Liver (tissue), 9 donors: ENCODE results near the gene PHKG1. TPM values are rescaled to one million over a fixed set of nuclear protein-coding genes. Genes with fewer than 3 reads are reported as not detected.

Source experiments
- DNase-seq: peaks from one replicate; pipeline ENCODE4 v3.0.0-alpha.2; 2017; ENCODE audit warnings: low spot score
- H3K27ac ChIP-seq, 2 donors: one replicate each; pipeline ENCODE4 v1.7.0; 2013; ENCODE audit warnings: inconsistent platforms in 2 of 2, low read length in 2 of 2, control low read depth in 1 of 2, low read depth in 1 of 2, mild to moderate bottlenecking in 1 of 2
- H3K27me3 ChIP-seq, 4 donors: one replicate each; pipeline versions ENCODE4 v1.6.1 to v1.7.0; 2013; ENCODE audit warnings: low read length in 3 of 4, inconsistent platforms in 1 of 4, mild to moderate bottlenecking in 1 of 4, moderate library complexity in 1 of 4; ENCODE audit not compliant: control insufficient read depth in 4 of 4, insufficient read depth in 4 of 4
- H3K36me3 ChIP-seq, 4 donors: one replicate each; pipeline versions ENCODE4 v1.6.1 to v1.7.0; 2013; ENCODE audit warnings: low read length in 3 of 4, mild to moderate bottlenecking in 3 of 4, low read depth in 1 of 4, moderate library complexity in 1 of 4; ENCODE audit not compliant: control insufficient read depth in 4 of 4, insufficient read depth in 3 of 4
- H3K4me1 ChIP-seq, 4 donors: one replicate each; pipeline versions ENCODE4 v1.6.1 to v1.7.0; 2013; ENCODE audit warnings: low read length in 3 of 4, mild to moderate bottlenecking in 3 of 4, moderate library complexity in 1 of 4; ENCODE audit not compliant: control insufficient read depth in 4 of 4, insufficient read depth in 4 of 4
- H3K4me3 ChIP-seq, 3 donors: one replicate each; pipeline versions ENCODE4 v1.6.1 to v1.7.0; 2013; ENCODE audit warnings: low read length in 3 of 3, control low read depth in 1 of 3, low read depth in 1 of 3, mild to moderate bottlenecking in 1 of 3
- H3K9ac ChIP-seq, 2 donors: one replicate each; pipeline ENCODE4 v1.7.0; 2013; ENCODE audit warnings: low read length in 2 of 2, mild to moderate bottlenecking in 2 of 2, moderate library complexity in 2 of 2, control low read depth in 1 of 2, low read depth in 1 of 2
- H3K9me3 ChIP-seq, 4 donors: one replicate each; pipeline versions ENCODE4 v1.6.1 to v1.7.0; 2013; ENCODE audit warnings: low read length in 3 of 4; ENCODE audit not compliant: control insufficient read depth in 4 of 4
- EGR1 ChIP-seq, 2 donors: IDR thresholded peaks; 2 replicates each; pipeline ENCODE4 v1.6.1; 2016 to 2018; ENCODE audit warnings: antibody characterized with exemption in 2 of 2, low read depth in 2 of 2
- FOXA1 ChIP-seq: IDR thresholded peaks from 2 replicates; pipeline ENCODE4 v1.6.1; 2016; ENCODE audit warnings: antibody characterized with exemption
- FOXA2 ChIP-seq: IDR thresholded peaks from 2 replicates; pipeline ENCODE4 v1.6.1; 2016; ENCODE audit warnings: antibody characterized with exemption
- GABPA ChIP-seq, 2 donors: IDR thresholded peaks in 1 of 2; conservative IDR thresholded peaks in 1 of 2; 2 replicates each; pipeline ENCODE4 v1.6.1; 2016; ENCODE audit warnings: antibody characterized with exemption in 2 of 2, mild to moderate bottlenecking in 1 of 2, moderate library complexity in 1 of 2
- HNF4A ChIP-seq, 2 donors: conservative IDR thresholded peaks; 2 replicates each; pipeline ENCODE4 v1.6.1; 2016; ENCODE audit warnings: antibody characterized with exemption in 2 of 2, mild to moderate bottlenecking in 2 of 2
- HNF4G ChIP-seq: IDR thresholded peaks from 2 replicates; pipeline ENCODE4 v1.6.1; 2016; ENCODE audit warnings: antibody characterized with exemption
- JUND ChIP-seq, 2 donors: IDR thresholded peaks; 2 replicates each; pipeline ENCODE4 v1.6.1; 2016; ENCODE audit warnings: antibody characterized with exemption in 2 of 2
- NR2F2 ChIP-seq: IDR thresholded peaks from 2 replicates; pipeline ENCODE4 v1.6.1; 2016; ENCODE audit warnings: antibody characterized with exemption
- RAD21 ChIP-seq, 2 donors: IDR thresholded peaks; 2 replicates each; pipeline ENCODE4 v1.6.1; 2016; ENCODE audit warnings: antibody characterized with exemption in 2 of 2, mild to moderate bottlenecking in 2 of 2
- RXRA ChIP-seq, 2 donors: IDR thresholded peaks; 2 replicates each; pipeline ENCODE4 v1.6.1; 2017 to 2018; ENCODE audit warnings: antibody characterized with exemption in 2 of 2, mild to moderate bottlenecking in 1 of 2
- SP1 ChIP-seq: IDR thresholded peaks from 2 replicates; pipeline ENCODE4 v1.6.1; 2018; ENCODE audit warnings: antibody characterized with exemption, mild to moderate bottlenecking
- TAF1 ChIP-seq: conservative IDR thresholded peaks from 2 replicates; pipeline ENCODE4 v1.6.1; 2016; ENCODE audit warnings: antibody characterized with exemption, mild to moderate bottlenecking
- YY1 ChIP-seq: IDR thresholded peaks from 2 replicates; pipeline ENCODE4 v1.6.1; 2016; ENCODE audit warnings: antibody characterized with exemption, mild to moderate bottlenecking
- WGBS: extraction: QIAGEN DNeasy Blood & Tissue Kit; methylation state at CpG from one replicate; pipeline ENCODE4 v1.1.7; 2013; 5-methylcytosine and 5-hydroxymethylcytosine counted together
- polyA plus RNA-seq, 2 donors: library from polyadenylated mRNA; stranded (reverse) in 1 of 2; unstranded in 1 of 2; fragments of 200-250 nt in 1 of 2; fragments of >200 nt in 1 of 2; fragmentation: Nextera tagmentation in 1 of 2; extraction: Ambion mirVana in 1 of 2; gene quantifications; one replicate each; pipeline versions ENCODE4 v1.2.1 to v1.2.3, GENCODE V29; 2013 to 2015
- total RNA-seq, 2 donors: library from RNA; depleted of rRNA; stranded (reverse); fragments of >200 nt; gene quantifications; one replicate each; pipeline ENCODE4 v1.2.3, GENCODE V29; 2014
- TF ChIP-seq, protein P1 (sequence below): IDR thresholded peaks from 2 replicates; pipeline ENCODE4 v1.6.1; 2016; ENCODE audit warnings: antibody characterized with exemption
- TF ChIP-seq, protein P2 (sequence below): IDR thresholded peaks from 2 replicates; pipeline ENCODE4 v1.6.1; 2016; ENCODE audit warnings: antibody characterized with exemption
- TF ChIP-seq, protein P3 (sequence below): IDR thresholded peaks from 2 replicates; pipeline ENCODE4 v1.6.1; 2016; ENCODE audit warnings: antibody characterized with exemption, mild to moderate bottlenecking
- TF ChIP-seq, protein P4 (sequence below): IDR thresholded peaks from 2 replicates; pipeline ENCODE4 v1.6.1; 2016; ENCODE audit warnings: antibody characterized with exemption
- TF ChIP-seq, protein P5 (sequence below): fragments of 150-350 bp; IDR thresholded peaks from 2 replicates; pipeline ENCODE4 v1.5.1; 2017; ENCODE audit warnings: improper control_type of control experiment, low read depth, low read length; ENCODE audit not compliant: missing input control
- donor health status: healthy.
- donor health status: healthy.
- donor health status: healthy.
- donor health status: healthy.
- donor health status: healthy.

The PHKG1 gene
- total and polyA plus RNA-seq, 4 donors, result 0.18 to 1.0 (median 0.24) TPM

DNA sequence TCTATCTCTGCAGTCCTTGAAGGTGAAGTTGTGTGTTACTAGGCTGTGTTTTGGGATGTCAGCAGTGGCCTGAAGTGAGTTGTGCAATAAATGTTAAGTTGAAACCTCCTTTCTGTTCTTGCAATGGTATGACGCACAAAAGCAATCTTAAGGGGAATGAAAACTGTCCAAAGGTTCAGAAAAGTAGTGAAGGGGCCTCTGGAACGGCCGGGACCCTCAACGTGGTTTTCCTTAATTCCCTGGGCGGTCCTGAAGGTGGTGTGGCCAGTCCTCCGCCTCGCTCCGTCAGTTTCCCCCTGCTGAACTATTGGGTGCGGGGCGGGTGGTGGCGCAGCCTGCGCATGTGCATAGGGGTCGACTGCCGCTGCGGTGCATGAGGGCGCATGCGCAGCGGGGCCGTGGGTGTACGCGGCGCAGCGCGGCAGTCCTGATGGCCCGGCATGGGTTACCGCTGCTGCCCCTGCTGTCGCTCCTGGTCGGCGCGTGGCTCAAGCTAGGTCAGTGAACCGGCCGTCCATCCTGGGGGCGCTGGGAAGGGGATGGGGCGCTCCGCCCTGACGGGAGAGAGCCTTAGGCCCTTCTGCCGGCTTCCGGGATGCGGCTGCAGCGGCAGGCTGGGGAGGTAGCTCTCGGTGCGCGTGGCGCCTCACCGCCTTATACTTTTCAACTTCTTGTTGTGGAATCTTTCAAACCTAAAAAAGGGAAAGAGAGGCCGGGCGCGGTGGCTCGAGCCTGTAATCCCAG lies 28.7 kb downstream of the PHKG1 start, which contains the start of gene SUMF2:
TSS of gene SUMF2 (plus strand) at position 405 of the 744 bp plus-strand sequence. CDS start at position 431, 26 bp downstream.
- Histone ChIP-seq H3K9me3 (no peaks in the 10 kb centered on the region), H3K9ac (peak within 1 kb of the TSS; percentile 52 to 57), H3K4me1 (peaks cover 3 to 10% (median 8%) of the 10 kb centered on the region in 4 donors), H3K27ac (peak within 1 kb of the TSS; percentile 92 to 93), H3K27me3 (no peaks in the 10 kb centered on the region), H3K36me3 (peaks cover 9 to 43% (median 24%) of the 10 kb centered on the region in 4 donors), H3K4me3 (peak within 1 kb of the TSS; percentile 93 to 99 (median 95))
- TF ChIP-seq GABPA (IDR thresholded peaks at IDR 0.05 in 1 of 2, conservative IDR thresholded peaks at IDR 0.05 in 1 of 2) (no peak), JUND (IDR thresholded peaks at IDR 0.05) (peak in 1 of 2 donors; percentile 30), HNF4A (conservative IDR thresholded peaks at IDR 0.05) (peak in 1 of 2 donors; percentile 25), YY1 (peak; percentile 22), EGR1 (IDR thresholded peaks at IDR 0.05; ENCODE audit: low read depth in 2 of 2) (peak in 1 of 2 donors; percentile 21), FOXA2 (no peak), RXRA (IDR thresholded peaks at IDR 0.05) (peak; percentile 32 to 53), HNF4G (no peak), TAF1 (no peak), RAD21 (IDR thresholded peaks at IDR 0.05) (no peak), FOXA1 (no peak), SP1 (no peak), NR2F2 (no peak)
- TF ChIP-seq, protein P1, sequence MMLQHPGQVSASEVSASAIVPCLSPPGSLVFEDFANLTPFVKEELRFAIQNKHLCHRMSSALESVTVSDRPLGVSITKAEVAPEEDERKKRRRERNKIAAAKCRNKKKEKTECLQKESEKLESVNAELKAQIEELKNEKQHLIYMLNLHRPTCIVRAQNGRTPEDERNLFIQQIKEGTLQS, result no peak
- TF ChIP-seq, protein P2, sequence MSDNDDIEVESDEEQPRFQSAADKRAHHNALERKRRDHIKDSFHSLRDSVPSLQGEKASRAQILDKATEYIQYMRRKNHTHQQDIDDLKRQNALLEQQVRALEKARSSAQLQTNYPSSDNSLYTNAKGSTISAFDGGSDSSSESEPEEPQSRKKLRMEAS, result no peak
- TF ChIP-seq, protein P3, sequence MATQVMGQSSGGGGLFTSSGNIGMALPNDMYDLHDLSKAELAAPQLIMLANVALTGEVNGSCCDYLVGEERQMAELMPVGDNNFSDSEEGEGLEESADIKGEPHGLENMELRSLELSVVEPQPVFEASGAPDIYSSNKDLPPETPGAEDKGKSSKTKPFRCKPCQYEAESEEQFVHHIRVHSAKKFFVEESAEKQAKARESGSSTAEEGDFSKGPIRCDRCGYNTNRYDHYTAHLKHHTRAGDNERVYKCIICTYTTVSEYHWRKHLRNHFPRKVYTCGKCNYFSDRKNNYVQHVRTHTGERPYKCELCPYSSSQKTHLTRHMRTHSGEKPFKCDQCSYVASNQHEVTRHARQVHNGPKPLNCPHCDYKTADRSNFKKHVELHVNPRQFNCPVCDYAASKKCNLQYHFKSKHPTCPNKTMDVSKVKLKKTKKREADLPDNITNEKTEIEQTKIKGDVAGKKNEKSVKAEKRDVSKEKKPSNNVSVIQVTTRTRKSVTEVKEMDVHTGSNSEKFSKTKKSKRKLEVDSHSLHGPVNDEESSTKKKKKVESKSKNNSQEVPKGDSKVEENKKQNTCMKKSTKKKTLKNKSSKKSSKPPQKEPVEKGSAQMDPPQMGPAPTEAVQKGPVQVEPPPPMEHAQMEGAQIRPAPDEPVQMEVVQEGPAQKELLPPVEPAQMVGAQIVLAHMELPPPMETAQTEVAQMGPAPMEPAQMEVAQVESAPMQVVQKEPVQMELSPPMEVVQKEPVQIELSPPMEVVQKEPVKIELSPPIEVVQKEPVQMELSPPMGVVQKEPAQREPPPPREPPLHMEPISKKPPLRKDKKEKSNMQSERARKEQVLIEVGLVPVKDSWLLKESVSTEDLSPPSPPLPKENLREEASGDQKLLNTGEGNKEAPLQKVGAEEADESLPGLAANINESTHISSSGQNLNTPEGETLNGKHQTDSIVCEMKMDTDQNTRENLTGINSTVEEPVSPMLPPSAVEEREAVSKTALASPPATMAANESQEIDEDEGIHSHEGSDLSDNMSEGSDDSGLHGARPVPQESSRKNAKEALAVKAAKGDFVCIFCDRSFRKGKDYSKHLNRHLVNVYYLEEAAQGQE, result no peak
- TF ChIP-seq, protein P4, sequence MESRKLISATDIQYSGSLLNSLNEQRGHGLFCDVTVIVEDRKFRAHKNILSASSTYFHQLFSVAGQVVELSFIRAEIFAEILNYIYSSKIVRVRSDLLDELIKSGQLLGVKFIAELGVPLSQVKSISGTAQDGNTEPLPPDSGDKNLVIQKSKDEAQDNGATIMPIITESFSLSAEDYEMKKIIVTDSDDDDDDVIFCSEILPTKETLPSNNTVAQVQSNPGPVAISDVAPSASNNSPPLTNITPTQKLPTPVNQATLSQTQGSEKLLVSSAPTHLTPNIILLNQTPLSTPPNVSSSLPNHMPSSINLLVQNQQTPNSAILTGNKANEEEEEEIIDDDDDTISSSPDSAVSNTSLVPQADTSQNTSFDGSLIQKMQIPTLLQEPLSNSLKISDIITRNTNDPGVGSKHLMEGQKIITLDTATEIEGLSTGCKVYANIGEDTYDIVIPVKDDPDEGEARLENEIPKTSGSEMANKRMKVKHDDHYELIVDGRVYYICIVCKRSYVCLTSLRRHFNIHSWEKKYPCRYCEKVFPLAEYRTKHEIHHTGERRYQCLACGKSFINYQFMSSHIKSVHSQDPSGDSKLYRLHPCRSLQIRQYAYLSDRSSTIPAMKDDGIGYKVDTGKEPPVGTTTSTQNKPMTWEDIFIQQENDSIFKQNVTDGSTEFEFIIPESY, result no peak
- TF ChIP-seq, protein P5, sequence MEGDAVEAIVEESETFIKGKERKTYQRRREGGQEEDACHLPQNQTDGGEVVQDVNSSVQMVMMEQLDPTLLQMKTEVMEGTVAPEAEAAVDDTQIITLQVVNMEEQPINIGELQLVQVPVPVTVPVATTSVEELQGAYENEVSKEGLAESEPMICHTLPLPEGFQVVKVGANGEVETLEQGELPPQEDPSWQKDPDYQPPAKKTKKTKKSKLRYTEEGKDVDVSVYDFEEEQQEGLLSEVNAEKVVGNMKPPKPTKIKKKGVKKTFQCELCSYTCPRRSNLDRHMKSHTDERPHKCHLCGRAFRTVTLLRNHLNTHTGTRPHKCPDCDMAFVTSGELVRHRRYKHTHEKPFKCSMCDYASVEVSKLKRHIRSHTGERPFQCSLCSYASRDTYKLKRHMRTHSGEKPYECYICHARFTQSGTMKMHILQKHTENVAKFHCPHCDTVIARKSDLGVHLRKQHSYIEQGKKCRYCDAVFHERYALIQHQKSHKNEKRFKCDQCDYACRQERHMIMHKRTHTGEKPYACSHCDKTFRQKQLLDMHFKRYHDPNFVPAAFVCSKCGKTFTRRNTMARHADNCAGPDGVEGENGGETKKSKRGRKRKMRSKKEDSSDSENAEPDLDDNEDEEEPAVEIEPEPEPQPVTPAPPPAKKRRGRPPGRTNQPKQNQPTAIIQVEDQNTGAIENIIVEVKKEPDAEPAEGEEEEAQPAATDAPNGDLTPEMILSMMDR, result no peak
- peak; percentile 90 for DNase-seq
- under 1% methylated on average over 49 of the region's 49 CpGs for WGBS
